DMS153 (cell line): ENCODE results near the gene ITGB2.

Source experiments
- DNase-seq: peaks from one replicate; lab custom pipeline; 2025; lab: John Stamatoyannopoulos, UW

Gene ITGB2

DNA sequence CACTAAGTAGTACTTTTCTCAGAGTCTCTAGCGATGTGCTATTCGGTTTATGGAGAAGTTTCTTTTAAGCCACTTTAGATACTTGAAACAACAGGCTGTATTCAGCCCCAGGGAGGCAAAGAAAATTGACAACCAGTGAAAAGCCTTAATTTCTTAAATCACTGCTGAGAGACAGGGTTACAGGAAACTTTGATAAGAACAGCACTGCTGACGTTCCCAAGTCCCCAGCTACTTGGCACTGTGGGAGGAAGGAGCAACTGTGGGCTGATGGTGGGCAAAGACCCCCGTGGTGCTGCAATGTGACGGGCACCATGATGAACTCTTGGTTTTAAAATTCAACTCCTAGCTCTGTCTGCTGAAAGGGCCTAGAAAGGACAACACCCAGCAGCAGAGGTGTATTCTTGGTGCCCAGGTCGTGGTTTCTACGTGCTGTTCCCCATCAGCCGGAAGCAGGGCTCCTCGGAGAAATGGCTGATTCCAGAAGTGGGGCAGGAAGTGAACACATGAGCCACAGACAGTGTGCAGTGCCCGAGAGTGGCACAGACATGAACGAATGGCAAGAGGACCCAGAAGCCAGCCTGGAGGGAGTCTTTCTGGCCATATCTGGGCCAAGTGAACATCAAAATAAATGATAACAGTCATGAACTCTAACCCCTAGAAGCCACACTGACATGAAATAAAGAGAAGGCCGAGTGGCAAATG, 52.5 kb downstream of the ITGB2 start:
- DNase-seq: no peak

DNA sequence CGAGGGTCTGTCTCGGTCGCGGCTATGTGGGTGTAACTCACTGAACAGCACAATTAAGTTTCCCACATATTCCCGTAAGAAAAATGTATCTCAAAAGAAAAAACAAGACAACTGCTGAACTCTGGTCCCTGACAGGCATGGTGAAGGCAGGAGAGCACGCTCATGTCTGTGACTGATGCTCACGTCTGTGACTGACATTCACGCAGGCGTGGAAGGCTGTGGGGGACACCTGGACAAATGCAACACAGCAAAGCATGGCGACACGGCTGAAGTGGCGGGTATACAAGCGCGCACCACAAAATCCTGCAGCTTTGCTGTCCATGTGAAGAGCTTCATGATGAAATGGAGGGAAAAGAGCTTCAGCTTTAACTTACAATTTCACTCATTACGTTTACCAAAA, 53.2 kb downstream of the ITGB2 start:
- no peak for DNase-seq

DNA sequence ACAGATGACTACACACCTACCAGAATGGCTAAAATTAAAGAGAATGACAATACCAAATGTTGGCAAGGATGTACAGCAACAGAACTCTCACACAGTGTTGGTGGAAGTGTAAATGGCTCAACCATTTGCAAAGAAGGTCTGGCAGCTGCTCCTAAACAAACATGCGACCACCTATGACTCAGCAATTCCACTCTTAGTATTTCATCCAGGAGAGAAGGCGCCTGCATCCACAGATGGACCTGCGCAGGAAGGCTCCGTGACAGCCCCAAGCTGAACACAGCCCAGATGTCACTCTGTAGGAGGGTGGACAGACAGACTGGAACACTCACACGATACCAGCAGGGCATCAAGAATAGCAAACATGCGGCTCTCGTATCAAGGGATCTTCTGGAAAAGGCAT, 53.9 kb downstream of the ITGB2 start:
- DNase-seq: no peak

DNA sequence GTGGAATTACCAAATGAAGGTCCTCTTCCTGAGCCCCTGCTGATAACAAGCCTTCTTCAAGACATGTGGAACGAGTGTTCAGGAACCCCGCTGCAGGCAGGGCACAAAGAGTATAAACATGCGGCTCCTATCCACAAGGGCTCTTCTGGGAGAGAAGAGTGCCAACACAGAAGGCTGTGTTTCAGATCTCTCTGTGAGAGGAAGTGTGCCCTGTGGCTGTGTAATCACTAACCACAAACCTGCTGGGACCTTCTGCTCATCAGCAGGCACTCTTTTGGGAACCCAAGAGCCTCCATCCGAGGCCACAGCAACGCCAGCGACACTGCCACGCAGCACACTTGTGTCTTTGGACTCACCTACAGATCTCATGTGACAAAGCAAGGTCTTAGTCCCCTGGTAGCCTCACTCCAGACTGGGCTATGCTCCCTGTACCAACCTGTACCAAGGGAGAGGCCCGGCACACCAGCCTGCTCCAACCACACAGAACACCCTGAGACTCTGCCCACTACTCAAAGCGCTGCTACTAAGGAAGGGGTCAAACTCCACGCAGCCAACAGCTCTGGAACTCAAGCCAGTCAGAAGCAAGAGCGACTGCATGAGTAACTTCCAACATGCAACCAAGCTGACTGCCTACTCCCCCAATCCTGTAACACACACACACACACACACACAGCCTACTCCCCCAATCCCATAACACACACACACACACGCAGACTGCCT, 55.0 kb downstream of the ITGB2 start:
- no peak for DNase-seq

DNA sequence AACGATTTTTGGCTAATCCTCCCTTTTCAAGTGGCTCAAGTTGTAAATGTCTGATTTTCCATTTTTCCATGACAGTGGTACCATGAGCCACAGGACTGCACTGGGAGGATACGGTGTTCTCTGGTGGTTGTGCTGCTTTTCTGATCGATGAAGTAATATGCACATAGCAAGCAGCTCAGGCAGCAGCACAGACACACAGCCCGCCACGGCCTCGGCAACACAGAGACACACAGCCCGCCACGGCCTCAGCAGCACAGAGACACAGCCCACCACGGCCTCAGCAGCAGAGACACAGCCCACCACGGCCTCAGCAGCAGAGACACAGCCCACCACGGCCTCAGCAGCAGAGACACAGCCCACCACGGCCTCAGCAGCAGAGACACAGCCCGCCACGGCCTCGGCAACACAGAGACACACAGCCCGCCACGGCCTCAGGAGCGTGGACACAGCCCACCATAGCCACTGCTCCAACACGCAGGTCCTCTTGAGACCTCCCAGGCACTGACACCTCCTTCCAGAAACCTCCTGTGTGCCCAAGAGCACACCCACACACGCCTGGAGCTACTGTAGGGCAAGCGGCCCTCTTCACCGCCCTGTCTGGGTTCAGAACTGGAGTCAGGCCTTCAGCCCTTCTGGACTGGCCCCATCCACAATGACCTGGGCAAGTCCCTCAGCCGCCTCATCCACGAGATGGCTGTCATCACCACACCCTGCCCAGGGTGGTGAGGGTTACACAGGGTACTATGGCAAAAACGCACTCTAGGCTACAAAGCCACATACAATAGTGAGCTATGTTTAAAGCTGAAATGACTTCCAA, 57.6 kb downstream of the ITGB2 start:
- no peak for DNase-seq

DNA sequence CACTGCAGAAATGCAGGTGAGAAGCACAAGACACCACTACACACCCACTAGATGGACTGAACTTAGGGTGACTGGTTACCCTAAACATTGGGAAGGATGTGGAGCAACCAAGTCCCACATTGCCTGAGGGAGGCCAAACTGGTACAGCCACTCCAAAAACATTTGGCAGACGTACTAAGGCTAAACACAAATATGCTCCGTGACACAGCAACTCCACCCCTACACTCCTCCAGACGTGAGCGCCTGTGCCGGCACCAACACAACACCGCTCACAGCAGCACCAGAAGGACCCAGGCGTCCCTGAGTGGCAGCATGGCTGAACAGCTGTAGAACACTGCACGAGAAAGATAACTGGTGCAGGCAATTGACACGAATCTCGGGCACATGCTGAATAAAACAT, 61.9 kb downstream of the ITGB2 start:
- no peak for DNase-seq

DNA sequence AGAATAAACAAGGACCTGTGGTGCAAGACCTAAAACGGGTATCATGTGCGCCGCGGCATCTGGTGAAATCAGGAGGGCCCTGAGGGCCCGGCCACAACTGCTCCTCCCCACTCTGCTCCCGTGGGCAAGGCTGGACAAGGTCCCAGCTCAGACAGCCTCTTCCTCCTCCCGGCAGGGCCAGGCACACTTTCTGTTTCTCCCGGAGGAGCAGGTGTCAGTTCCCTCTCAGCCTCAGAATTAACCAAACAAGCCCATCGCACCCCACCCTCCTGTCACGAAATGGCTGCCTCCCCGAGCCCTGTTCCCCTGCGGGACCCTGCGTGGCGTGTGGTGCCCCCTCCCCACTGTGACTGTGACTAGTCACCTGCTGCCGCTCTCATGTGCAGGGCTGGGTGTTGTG, 62.4 kb downstream of the ITGB2 start:
- no peak for DNase-seq

DNA sequence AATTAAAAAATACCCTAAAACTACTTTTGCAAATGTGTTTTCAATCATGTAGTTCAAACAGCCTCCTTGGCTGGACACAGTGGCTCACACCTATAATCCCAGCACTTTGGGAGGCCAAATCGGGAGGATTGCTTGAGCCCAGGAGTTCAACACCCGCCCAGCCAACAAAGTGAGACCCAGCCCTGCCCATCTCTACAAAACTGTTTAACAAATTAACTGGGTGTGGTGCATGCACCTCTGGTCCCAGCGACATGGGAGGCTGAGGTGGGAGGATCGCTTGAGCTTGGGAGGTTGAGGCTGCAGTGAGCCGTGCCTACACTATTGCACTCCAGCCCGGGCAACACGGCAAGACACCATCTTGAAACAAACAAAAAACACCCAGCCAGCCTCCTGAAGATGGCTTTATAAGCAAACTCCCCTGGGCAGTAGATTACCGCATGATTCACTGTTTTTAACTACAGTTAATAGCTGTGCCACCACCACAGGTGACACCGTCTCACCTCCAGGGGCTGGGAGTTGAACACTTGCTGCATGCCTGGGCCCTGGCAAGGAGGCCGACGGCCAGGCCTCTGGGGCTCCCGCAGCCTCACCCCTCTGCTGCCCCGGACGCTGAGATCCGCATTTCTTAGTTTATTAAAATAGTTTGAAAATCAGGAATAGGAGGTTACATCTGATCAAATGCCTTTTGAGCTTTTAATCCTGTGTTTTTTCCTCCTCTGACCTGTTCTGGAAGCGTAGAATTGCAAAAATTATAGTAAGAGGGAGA, 63.4 kb downstream of the ITGB2 start:
- DNase-seq: no peak

DNA sequence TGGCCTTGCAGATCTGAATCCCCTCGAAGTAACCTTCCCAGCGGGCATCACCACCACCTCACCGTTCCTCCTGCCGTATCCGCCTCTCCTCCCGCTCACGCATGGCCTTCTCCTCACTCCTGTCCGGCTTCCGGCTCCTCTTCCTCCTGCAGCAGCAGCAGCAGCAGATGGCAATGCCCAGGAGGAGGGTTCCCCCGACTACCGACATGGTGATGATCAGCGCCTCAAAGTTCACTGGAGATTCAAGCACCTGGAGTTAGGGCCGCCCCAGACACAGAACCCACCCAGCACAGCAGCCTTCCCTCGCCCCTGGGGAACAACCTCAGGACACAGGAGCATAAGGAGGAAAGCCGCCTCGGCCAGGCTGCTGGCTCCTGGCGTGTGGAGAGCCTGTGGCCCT, 64.6 kb downstream of the ITGB2 start:
- no peak for DNase-seq

DNA sequence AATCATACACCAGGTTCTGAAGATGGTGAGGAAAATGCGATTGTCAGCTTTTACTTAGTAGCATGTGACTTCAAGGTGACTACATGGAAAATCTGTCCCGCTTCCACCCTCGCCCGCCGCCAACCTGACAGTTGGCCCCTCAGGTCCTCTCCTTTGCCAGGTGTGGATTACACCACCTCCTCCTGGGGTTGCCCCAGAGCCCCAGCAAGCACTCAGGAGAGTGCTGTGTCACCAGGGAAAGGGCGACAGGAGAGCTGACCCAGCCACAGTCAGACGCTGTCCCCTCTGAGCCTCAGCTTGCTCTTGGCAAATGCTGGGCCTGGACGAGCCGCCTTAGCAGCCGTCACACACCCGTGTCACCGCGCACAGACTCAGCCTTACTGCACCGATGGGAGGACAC, 65.1 kb downstream of the ITGB2 start:
- DNase-seq: no peak

DNA sequence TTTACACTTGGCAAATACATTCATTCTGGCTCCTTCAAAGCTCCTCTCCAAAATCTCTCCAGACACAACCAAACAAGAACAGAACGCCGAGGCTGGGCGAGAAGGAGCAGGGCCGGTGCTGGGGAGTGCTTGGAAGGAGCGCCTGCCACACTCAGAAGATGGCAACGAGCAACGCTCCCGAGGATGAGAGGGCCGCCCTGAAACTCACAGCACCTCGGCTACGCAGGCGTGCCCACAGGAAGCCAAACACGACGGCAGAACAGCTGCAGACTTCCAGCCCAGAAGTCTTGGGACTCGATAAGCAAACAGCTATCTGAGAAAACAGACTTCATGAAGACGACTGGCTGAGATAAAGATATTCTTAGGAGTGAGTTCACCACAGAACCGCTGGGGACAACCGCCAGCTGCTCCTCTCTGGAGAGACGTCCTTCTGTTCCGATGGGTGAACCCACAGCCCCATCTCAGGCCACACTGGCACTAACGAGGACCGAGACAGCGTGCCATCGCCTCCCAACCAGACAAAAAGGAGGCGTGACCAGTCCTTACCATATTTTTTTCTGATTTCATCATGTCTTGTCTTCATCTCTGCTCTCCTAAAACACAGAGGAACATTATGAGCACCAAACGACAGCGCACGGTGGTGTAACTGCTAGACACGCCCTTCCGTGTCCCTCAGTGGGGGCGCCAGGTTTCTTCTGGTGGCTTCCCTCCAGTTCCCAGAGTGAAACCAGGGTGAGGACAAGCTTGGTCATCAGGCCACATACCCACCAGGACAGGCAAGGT, 65.8 kb downstream of the ITGB2 start:
- DNase-seq: no peak

DNA sequence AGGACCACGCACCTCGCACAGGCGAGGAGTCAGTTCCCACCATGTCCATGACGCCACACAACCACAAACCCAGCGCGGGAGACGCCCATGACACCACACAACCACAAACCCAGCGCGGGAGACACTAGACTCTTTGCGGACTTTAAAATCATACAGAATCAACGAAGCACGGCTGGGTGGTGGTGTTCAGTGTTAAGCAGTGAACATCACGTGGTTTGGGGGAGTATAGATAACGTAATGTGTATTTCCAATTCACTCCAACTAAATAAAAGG, 66.4 kb downstream of the ITGB2 start:
- no peak for DNase-seq

DNA sequence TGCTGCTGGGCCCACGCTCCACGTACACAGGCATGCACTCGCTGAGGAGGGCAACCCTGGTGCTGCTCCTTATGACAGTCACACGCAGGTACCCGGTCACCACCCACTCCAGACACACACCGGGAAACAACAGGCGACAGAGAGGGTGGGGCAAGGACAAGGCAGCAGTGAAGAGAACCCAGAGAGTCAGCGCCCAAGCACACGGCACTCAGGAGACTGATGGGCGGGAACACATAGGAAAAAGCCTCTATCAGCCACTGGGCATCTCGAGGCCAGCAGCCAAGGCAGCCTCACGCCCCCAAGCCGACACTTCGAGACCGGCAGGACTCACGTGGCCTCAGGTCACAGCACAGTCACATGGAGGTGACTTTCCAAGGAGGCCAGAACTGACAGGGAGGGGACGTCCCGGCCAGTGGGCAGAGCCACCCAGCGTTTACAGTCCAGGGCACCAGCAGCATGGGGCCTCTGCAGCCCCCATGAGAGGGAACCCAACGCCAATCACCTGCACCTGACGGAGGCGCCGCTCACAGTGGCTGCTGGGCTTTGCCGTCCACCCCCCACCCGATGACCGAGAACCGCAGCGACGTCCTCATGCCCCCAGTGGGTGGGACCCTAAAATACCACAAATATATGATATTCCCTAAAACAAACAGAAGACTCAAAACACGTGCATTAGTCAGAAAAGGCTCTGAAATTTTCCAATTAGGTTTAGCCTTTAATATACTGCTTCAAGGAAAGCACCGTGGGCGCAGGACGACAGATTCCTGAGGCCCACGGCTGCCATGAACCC, 66.9 kb downstream of the ITGB2 start:
- DNase-seq: no peak

DNA sequence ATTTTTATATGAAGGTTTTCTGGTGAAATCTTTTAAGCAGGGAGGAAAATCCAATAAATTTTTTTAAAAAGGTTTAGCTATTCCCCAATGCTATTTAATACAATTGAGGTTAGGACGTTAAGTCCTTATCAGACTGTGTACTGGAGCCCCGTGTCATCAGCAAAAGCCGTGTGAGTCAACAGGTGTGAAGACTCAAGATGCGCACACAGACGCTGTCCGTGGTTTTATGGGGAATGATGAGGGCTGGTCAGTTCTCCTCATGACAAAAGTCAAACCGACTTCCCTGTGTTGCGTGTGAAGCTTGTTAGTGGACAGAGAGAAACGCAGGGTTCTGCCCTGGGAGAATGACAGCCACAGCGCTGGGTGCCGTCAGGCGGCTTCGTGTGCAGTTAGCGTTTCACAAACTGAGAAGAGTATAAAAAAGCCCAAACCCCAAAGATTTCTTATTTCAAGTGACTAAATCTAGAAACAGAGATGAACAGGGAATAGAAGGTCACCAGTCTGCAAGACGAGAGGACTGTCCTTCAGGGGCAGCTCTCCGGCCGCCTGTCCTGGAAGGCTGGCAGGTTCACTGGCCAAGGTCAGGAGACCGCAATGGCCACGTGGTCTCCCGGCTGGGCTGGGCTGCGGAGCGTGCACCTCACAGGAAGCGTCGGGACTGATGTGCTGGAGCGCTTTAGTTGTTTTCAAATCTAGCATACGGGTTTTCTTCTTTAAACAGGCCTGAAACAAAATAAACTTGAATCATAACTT, 69.6 kb downstream of the ITGB2 start:
- no peak for DNase-seq

DNA sequence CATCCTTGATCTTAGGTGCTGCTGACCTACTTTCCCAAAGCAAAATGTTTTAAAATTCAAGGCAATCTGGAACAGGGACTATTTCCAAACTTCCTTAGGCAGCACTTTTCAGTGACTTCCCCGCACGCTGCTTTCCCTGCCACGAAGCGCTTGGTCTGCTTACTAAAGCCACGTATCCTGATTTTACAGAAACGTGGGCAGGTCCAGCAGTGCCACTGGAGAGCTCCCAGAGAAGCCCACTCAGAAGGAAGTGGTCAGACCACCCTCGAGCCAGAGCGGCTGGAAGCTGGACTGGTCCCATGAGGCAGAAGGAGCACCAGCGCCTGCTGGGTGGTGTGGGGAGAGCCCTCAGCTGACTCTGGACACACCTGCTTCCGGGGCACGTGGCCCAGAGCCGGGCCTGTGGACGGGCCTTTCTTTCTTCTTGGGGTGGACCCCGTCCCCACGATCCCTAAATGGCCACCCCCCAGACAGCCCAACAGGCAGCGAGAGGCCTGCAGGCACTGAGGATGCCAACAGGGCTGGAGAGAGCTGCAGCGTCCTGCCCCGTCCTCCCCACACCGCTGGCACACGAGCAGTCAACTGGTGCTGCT, 70.4 kb downstream of the ITGB2 start:
- no peak for DNase-seq

DNA sequence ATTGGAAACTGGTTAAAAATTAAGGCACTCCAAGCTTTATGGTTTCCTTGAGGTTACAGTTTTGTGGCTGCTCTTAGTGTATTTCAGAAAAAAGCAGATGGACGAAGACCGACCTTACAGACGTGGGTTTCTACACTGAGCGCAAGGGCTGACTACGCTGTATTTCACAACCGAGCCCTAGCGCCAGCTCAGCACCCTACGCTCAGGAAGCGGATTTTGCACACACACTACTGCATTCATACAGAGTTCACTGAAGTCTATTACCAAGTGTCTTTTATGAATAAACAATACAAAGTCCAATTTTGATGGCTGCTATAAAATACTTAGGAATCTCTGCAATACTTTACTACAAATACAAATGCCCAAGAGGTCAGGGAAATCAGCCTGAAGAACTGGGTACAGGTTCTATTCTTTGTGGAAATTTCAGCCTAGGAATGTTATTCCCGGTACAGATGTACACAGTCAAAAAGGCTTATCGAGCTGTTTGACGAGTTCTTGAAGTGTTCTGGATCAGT, 71.0 kb downstream of the ITGB2 start:
- DNase-seq: no peak

DNA sequence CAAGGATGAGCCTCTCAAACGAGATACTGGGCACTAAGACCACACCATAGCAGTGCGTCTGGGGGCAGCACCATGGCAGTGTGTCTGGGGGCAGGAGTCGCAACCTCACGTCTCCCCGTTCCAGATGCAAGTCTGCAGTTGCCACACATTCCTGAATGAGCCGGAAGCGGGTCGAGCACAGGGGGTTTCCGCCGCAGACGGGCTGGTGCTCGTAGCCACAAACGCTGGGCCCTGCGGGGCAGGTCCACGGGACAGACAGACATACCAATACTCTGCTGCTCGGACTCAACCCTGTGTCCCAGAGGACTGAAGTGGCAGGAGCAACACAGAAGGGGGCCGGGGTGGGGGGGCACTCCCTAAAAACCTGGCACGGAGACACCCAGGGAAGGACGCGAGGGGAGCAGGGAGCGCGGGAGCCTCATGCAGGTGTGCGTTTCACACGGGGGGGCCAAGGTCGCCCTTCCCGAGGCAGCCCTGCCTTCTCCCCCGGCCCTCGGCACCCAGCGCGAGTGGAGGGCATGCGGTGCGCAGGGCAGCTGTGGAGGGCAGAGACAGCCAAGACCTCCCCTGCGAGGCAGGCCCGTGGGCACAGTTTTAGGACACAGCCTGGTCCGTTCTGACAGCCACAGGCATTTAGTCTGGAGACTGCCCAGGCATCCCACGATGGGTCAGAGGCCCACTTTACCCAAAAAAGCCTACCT, 71.7 kb downstream of the ITGB2 start:
- DNase-seq: no peak

DNA sequence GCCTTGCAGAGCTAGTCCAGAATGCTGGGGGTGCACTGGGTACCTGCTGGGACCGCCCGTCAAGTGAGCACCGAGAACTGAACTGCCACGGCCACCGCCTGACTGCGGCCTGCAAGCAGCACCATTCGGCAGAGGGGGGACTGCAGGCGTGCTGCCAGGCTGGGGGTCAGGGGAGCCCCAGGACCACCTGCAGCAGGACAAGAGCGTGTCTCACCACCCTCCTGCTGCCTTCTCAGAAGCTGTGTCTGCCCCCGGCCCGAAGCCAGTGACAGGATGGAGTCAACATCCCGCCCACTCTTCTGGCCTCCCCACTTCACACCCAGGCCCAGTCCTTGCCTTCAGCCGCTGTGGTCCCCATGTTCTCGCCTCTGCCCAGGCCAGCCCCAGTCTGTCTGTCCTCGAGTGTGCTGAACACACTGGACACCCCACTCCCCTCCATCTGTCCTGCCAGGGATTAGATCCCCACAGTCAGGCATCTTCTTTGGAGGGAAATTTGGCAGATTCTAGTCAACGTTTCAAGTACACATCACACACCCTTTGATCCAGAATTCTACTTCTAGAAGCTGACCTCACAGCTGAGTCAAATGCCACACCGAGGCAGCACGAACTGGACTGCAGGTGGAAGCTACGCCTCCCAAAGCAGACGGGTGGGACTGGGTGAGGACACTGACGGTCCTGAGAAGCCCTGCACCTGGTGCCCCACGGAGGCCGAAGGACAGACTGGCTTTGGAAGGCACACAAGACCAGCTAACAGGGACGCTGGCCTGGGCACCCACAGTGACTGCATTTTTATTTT, 73.2 kb downstream of the ITGB2 start:
- no peak for DNase-seq
